DLD1 (cell line): ENCODE measurements around the gene MFRP.

Experiments used
- in situ Hi-C: cut with HindIII; loops from 2 replicates; pipeline ENCODE4 v1.10.0; 2017; ENCODE audit warnings: low sequenced_read_pairs

Gene MFRP

DNA sequence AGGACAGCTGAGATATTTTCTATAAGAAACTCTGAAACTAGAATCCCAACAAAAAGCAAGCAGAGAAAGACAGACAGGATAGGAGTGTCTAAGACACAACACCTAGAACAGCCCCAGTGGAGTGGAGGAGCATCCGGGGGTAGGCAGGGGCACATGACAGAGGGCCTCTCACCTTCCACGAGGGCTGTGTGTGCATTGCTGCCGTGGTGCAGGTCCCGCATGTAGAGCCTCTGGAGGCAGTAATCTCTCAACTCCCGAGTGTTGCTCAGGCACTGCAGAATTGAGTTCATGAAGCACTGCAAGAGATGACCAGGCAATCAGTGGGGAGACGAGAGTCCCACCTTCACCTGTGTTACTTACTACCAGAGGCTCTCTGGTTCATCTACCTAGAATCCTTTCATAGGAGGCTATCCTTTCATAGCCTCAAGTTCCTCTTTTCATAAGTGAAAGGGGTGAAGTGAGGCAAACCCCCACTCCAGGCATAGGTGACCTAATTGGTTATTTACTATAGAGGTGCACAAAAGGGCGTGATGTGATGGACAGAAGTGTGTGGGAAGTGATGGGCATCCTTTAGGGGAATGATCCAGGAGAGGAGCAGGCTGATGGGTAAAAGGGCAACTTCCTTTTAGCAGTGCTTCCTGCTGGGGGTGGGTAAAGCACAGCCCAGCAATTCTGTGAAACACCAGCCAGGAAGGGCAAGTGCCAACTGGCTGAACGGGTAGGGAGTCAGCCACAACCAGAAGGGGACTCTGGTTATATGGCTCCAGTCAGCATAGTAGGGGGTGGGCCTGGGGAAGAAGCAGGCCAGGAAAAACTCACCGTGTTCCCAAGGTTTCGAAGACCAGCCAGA, 13.1 kb upstream of the MFRP start:
- in situ Hi-C loops: no loop called here

- in situ Hi-C loops: no loop called here
These were observed 10.6 kb upstream of the MFRP start for GRCh38 chr11:119357074-119357473.

DNA sequence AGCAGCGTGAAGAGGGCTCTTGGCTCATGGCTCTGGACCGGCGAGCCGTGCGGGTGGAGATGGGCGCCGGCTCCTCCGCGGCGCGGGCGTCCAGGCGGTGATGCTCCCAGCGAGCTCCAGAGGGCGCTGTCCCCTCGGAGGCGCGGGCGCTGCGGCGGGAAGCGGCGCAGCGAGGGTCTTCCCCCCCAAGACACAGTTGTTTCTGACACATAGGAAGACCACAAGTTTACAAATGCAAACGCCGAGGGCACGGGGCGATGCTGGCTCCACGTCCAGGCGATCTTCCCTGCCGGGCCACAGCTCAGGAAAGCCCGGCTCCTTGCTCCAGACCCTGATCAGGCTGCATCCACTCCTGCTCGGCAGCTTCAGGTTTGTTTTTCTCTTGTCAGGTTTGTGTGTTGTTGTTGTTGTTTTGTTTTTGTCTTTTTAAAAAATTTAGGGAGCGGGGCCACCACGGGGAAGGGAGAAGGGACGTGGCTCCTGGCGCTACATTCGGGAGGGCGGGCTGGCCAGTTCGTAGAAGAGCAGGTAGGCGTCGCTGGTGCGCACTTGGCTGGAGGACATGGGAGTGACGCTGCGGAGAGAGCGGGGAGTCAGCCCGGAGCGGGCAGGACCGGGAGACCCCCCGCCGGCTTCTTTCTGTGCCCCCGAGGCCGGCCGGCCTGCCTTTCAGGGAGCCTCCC, 10.0 kb upstream of the MFRP start:
- in situ Hi-C loops: no loop called here

DNA sequence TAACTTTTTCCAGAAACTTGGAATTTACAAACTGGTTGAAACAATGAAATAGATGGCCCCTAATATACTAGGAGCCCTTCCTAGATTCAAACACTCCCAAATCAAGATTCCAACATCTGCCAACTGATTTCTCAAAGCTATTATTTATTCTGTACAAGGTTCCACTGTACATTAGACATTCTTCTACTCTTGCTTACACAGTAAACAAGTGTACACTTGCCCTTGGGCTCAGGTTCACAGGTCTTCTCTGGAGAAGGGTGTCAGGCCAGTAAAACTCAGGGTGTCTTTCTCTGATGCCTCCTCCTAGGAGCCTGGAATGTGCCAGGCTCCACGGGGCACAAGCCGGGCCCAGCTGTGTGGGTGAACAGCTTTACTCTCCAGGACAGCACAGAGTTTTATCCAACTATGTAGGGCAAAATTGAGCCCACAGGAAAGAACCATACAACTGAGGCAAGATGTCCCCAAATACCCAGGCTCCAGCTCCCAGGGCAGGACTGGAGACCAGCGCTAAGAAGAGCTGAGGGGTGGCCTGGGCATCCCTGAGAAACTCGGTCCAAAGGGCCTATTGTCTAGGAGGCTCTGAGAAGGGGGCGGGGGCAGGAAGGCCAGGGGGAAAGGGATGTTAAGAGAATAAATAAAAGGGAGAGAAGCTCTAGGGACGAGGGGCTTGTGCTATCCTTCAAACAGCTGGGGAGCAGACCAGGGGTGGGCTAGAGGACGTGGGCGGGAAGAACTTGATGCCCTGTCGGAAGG, 8.8 kb upstream of the MFRP start:
- in situ Hi-C loops: no loop called here

DNA sequence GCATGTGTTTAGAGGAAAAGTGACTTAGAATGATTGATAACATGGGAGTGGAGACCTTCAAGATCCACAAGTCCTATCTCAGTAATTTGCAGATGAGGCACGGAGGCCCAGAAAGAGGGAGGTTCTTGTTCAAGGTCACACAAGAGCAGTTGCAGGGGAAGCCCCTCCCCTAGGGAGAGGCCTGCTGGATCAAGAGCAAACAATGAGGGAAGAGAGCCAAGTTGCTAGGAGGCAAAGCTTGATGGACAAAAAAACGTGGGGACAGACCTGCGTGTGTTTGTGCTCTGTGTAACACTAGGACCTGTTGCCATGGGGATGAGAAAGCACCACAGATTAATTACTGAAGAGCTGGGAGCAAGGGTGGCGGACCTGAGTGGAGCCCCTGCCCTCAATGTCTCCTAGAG, 6.4 kb upstream of the MFRP start:
- in situ Hi-C loops: no loop called here

DNA sequence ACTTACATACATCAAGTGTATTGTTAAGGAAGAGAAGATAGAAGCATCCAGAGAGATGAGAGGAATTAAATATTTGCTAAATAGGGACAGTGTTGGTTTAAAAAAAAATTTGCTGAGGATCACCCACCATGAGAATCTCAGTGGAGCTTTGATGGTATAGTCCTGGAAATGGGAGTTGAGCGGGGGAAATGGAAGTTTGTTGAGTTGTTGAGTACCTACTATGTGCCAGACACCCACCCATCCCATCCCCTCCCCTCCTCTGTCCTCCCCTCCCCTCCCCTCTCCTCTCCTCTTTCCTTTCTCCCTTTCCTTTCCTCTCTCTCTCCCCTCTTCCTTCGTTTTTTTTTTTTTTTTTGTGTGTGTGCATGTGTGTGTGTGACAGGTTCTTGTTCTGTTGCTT, 4.7 kb upstream of the MFRP start:
- in situ Hi-C loops: no loop called here

GRCh38 chr11:119350302-119350701, 3.8 kb upstream of the MFRP start:
- in situ Hi-C loops: no loop called here

GRCh38 chr11:119347940-119348605, 1.6 kb upstream of the MFRP start:
- in situ Hi-C loops: no loop called here

DNA sequence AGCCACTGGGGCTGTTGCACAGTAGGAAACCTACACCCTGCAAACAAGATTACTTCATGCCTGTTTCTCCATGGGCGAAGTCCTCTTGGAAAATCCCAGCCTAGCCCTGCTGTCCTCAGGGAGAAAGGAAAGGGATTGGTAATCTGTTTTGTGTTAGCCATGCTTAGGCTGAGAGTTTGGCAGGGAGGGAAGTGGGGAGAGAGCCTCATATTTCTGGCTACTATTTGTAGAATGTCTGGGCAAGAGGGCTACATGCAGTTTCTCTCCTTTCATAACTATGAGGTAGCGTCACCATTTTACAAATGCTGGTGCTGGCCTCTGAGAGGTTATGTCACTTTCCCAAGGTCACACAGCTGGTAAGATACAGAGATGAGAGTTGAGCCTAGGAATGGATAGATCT, 737 bp upstream of the MFRP start:
- in situ Hi-C loops: no loop called here

GRCh38 chr11:119345685-119346084, 820 bp downstream of the MFRP start:
- in situ Hi-C loops: no loop called here

DNA sequence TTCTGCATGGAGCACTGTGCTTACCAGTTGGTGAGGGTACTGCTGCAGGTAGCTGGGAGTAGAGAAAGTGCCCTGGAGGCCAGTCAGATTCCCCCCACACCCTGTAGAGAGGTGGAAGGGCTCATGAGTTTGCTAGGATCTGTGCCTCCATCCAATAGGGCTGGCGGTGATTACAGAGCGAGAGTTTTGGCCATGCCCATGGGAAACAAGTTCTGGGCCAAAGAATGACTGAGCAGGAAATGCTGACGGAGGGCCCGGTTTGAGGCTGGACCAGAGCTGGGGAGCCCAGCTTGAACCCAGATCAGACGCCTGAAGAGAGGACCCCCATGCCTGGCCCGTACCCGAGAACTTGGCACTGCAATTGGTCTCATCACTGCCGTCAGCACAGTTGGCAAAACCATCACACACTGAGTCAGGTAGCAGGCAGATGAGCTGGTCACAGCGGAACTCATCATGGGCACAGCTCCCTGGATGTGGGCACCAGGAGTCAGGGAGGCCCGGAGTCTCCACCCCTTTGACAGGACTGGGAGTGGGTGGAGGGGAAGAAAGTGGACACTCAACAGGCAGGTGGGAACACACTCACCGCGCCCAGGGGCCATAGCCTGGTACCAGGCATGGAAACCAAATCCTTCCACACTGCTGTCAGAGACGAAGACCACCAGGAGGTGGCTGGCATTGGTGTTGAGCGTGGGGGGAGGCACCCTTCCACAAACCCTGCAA, 2.1 kb downstream of the MFRP start:
- in situ Hi-C loops: no loop called here

DNA sequence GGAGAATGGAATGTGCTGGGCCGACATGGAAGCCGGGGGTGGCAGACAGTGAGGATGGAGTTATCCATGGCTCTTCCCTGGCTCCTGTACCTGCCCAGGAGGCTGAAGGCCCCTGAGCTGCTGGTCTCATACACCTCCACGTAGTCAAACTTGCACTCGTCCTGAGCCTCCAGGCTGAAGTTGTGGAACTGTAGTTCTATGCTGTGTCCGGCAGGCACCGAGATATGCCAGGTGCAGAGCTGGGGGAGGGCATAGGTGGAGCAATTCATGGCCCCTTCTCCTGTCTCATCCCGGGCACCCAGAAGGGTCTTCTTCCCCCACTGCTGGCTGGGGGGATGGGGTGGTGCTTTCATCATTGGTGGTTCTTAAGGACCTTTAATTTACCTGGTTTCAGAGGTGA, 2.8 kb downstream of the MFRP start:
- in situ Hi-C loops: no loop called here

DNA sequence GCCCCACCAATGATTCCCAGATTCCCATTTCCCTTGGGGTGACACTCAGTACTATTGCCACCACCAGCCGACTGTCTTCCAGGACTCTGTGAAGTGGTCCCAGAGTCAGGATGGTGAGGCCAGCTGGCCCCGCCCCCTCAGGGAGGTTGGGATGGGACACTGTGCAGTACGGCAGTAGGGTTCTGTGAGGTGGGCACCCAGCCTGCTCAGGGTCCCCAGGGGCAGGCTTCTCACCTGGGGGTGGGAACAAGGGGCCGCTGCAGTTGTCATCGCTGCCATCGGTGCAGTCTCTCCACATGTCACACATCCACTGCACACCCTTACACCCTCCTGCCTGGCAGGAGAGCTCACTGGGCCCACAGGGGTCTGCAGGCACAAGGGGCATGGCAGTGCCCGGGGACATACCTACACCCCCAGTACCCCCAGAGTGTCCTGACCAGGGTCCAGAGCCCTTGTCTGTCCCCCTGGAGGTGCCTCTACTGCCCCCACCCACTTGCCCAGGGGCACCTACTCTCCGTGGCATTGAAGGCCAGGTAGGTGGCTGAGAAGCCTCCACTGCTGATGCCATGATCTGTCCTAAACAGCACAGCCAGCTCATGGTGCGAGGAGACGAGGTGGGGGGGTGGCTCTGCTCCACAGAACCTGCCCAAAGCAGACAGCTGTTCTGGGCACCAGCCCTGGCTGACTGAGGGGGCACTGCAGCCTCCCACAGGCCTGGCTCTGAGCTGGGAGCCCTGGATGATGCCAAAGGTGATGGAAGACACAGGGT, 4.0 kb downstream of the MFRP start:
- in situ Hi-C loops: no loop called here

DNA sequence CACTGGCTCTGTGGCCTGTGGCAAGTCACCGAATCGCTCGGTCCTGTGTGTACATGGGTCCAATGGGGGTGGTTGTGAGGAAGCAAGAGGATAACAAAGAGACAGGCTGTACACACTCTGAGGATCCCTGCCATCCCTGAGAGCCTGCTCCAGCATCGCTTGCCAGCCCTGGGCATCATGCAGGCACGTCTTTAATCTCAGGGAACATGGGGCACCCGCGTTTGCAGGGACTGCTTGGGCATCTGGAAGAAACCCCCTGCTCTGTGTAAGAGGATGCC, 4.5 kb downstream of the MFRP start:
- in situ Hi-C loops: no loop called here

DNA sequence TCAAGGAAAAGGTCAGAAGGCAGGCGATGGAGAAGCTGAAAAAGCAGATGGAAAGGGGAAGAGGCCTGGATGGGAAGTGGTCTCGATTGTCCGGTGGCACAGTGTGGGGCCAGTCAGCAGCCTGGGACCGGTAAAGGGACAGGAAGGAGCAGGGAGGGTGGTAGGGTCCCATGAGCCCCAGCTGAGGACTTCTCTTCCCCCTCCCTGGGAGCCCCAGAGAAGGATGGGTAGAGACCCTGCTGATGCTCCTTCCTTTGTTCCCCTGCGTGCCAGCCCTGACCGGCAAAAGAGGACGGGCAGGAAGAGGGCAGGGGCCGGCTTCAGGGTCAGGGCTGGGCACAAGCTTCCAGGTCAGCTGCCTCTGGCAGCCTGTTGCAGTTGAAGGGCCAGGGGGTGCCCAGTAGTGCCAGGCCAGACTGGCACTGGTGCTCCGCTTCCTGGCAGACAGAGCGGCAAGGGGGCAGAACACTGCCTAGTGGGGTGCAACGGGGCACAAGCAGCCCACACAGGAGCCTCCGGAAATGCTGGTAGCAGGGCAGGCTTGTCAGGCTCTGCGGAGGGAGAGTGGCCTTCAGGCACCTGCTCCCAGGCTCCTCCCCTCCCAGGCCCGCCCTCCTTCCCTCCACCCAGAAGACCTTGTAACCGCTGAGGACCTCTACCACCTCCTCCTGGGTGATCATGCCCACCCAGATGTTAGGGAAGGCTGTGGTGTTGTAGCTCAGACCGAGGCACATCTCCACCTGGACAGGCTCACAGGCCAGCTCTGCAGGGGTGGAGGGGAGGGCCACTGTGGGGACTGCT, 5.1 kb downstream of the MFRP start:
- in situ Hi-C loops: no loop called here

DNA sequence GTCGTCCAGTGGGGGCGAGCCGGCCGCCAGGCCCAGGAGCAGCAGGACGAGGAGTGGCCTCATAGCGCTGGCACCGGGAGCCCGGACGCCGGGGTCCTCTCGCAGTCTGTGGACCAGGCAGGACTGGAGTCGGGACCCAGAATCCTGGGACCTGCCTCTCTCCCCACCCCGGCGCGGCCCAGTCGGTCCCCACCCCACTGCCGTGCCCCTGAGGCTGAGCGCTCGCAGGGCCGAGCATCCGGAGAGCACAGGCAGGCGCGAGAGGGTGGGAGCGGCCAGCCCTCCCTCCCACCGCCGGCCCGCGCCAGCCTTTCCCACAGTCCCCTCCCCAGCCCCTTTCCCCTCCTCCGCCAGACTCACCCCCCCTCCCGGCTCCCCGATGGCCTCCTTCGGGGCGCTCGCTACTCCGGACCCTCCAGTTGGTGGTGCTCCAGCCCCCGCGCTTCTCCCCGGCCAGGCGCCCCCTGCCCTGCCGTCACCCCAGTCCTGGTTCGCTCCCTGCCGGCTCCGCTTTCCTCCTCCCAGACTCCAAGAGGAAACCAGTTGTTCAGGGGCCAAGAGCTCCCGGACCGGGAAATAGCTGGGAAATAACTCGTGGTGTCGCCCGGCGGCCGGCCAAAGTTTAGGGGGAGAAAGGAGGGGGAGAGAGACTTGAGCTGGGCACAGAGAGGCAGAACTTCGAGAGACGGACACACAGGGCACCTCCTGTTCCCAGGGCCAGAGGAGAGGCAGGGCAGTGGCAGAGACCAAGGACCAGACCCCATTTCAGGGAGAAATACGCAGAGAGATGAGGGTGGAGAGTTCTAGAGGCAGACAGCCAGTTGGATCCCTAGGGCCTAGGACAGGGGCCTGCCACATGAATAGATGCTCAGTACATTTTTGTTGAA, 5.9 kb downstream of the MFRP start, which contains the start of gene C1QTNF5:
Gene C1QTNF5 (minus strand): TSS at position 549 of the 887 bp plus-strand sequence. CDS start 486 bp downstream, at position 63.
- in situ Hi-C loops: no loop called here

DNA sequence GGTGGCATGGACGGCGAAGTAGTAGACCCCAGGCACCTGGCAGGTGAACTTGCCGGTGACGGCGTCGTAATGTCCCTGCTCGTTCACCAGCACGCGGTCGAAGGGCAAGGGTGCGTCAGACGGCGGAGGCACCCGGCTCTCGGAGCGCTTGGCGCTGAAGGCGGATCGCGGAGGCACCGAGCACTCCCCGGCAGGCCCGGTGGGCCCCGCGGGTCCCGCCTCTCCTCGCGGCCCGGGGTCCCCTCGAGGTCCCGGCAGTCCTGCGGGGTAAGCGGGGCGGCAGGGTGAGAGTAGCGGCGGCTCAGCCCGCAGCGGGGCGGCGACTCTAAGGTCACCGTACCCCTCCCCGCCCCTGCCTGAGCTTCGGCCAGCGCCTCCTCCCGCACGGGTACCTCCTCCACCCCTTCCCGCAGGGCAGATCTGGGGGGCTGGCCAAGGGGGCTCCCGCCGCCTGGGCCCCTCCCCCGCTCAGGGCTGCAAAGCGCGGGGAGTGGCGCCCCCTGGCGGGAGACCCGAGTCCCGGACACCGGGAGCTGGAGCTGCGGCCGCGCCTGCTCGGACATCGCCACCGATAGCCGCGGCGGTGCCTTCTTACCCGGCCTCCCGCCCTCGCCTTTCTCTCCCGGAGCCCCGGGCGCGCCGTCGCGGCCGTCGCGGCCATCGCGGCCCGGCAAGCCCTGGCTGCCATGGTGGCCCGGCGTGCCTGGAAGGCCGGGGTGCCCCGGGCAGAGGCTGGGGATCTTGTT, 6.7 kb downstream of the MFRP start:
- in situ Hi-C loops: no loop called here
